ENCODE results near the gene SCAANT1. TPM values are rescaled to one million over a fixed set of nuclear protein-coding genes. Genes with fewer than 3 reads are reported as not detected.

The SCAANT1 gene
- total RNA-seq, 1 donor from 2014 or later: not detected

DNA sequence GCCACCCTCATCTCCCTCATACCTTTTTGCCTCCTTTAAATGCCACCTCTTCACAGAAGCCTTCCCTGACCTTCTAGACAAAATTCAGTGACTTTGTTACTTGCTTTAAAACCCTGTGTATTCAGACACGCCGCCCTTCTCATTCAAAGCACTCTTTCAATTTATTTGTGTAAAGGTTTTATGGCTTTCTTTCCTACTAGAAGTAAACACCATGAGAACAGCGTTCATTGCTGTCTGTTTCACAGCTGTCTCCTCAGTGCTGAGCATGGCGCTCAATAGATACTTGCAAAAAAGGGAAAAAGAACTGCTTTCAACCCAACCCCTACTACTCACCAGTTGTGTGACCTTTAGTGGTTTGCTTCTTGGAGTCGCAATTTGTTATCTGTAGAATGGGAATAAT lies 31.5 kb downstream of the SCAANT1 start:
- intact Hi-C loops (cut with DNase I): no loop called here
- Histone ChIP-seq H3K27me3 (ENCODE audit: low read depth) (no peaks in the 10 kb centered on the region), H3K4me3 (no peak overlapping the region), H3K27ac (no peak overlapping the region), H3K4me1 (peaks cover 10% of the 10 kb centered on the region), H3K36me3 (no peaks in the 10 kb centered on the region), H3K9me3 (no peaks in the 10 kb centered on the region)
- no peak for ATAC-seq
- TF ChIP-seq, protein P1, sequence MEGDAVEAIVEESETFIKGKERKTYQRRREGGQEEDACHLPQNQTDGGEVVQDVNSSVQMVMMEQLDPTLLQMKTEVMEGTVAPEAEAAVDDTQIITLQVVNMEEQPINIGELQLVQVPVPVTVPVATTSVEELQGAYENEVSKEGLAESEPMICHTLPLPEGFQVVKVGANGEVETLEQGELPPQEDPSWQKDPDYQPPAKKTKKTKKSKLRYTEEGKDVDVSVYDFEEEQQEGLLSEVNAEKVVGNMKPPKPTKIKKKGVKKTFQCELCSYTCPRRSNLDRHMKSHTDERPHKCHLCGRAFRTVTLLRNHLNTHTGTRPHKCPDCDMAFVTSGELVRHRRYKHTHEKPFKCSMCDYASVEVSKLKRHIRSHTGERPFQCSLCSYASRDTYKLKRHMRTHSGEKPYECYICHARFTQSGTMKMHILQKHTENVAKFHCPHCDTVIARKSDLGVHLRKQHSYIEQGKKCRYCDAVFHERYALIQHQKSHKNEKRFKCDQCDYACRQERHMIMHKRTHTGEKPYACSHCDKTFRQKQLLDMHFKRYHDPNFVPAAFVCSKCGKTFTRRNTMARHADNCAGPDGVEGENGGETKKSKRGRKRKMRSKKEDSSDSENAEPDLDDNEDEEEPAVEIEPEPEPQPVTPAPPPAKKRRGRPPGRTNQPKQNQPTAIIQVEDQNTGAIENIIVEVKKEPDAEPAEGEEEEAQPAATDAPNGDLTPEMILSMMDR (IDR thresholded peaks at IDR 0.05): no peak
- DNase-seq: no peak

DNA sequence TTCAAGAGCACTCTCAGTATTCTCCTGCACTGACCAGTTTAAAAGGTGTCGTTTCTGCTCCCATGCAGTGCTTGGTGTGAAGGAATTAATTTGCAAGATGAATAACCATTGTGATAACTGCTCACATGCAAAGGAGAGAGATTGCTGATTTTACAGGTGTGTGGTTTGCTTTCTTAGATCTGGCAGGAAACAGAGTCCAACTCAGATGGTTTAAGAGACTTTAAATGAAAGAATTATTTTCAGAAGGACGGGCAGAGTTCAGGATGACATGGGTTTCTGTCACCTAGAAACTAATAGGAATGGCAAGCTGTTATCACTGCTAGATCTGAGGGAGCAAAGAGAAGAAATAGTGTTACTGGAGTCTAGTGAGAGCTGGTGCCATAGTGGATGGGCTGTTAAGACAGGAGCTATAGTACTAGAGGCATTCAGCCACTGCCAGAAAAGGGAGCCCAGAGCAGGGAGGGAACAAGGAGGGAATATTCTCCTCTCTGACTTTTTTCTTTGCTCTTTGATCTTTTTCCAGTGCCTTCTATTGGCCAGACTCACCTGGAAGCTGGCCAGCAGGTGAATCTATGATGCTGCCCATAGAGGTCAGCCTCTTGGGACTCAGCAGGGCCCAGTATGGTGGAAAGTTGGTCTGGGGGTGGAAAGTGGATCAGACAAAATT lies 33.7 kb downstream of the SCAANT1 start:
- ATAC-seq (no peak), DNase-seq (no peak)
- intact Hi-C loops (cut with DNase I): no loop called here
- Histone ChIP-seq H3K27me3 (ENCODE audit: low read depth) (no peaks in the 10 kb centered on the region), H3K9me3 (no peaks in the 10 kb centered on the region), H3K4me1 (peaks cover 10% of the 10 kb centered on the region), H3K36me3 (no peaks in the 10 kb centered on the region), H3K4me3 (no peak overlapping the region), H3K27ac (no peak overlapping the region)
- TF ChIP-seq, protein P1 (IDR thresholded peaks at IDR 0.05): no peak

DNA sequence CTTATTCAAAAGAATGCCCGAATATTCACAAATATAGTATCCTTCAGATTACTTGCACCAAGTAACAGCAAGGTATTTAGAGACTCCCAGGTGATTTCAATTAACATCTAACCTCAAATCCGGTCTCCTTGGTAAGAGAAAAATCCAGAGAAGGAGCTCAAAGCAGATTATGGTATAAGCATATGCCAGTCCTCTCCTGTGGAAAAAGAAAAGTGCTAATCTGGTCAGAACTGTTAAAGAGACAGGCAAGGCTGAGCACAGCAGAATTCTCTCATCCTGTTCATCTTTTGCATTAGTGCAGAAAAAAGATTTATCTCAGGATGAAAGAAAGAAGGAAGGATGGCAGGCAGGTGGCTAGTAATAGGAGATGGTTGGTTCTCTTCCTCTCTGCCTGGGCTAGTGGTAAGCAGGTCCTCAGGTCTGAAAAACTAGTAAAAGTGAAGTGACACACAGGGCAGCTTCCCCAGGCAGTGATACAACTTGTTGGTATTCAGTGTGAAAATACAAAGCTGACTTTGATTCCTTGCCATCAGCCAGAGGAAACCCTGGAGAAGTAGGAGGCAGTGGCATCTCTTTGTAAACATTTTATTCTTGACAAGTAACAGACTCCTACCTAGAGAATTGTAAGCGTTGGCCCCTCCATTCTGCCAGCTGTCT lies 34.3 kb downstream of the SCAANT1 start:
- Histone ChIP-seq H3K4me1 (peaks cover 10% of the 10 kb centered on the region), H3K27ac (no peak overlapping the region), H3K36me3 (no peaks in the 10 kb centered on the region), H3K4me3 (no peak overlapping the region), H3K27me3 (ENCODE audit: low read depth) (no peaks in the 10 kb centered on the region), H3K9me3 (no peaks in the 10 kb centered on the region)
- intact Hi-C loops (cut with DNase I): no loop called here
- DNase-seq (no peak), ATAC-seq (no peak)
- TF ChIP-seq, protein P1 (IDR thresholded peaks at IDR 0.05): no peak

DNA sequence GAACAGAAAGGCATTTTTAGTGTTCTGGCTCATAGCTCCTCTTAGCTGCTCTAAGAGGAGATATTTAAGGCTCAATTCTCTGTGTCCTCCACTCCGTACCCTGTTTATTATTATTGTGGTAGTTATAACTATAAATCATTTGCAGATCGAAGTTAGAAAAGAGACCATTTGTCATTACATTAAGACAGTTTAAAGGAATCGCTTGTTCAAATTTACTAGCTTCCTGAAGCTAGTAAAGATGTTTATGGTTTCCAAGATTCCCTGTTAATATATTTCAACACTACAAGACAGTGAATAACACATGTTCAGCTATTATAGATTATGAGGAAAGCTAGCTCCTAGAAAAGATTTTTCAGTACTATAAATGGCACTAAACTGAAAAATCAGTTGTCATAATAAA lies 35.9 kb downstream of the SCAANT1 start:
- intact Hi-C loops (cut with DNase I): no loop called here
- DNase-seq: no peak
- H3K36me3 ChIP-seq: no peaks in the 10 kb centered on the region
- no peak overlapping the region for H3K4me3 ChIP-seq
- H3K27ac ChIP-seq: no peak overlapping the region
- no peaks in the 10 kb centered on the region for H3K27me3 ChIP-seq (ENCODE audit: low read depth)
- no peaks in the 10 kb centered on the region for H3K9me3 ChIP-seq
- H3K4me1 ChIP-seq: peaks cover 10% of the 10 kb centered on the region
- TF ChIP-seq, protein P1 (IDR thresholded peaks at IDR 0.05): no peak
- ATAC-seq: no peak

DNA sequence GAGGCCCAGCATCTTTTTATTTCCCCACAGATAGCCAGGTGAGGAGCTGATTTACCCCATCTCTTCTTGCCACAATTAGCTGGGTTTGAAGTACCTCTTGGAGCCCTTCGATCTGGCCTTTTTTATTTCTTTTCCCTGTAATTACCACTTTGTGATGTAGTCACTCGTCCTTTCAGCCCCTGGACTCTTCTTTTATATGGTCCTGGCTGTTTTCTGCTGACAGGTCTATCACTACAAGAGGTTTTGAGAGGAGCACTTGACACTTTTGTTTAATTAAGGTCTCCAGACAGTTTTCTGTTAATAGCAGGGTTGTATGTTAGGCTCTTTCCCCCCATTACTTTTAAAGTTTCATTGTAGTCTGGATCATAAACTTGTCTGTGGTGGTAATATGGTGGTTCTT lies 36.7 kb downstream of the SCAANT1 start:
- no peaks in the 10 kb centered on the region for H3K36me3 ChIP-seq
- TF ChIP-seq, protein P1 (IDR thresholded peaks at IDR 0.05): no peak
- no peak overlapping the region for H3K27ac ChIP-seq
- DNase-seq: no peak
- no peak overlapping the region for H3K4me3 ChIP-seq
- peaks cover 12% of the 10 kb centered on the region for H3K4me1 ChIP-seq
- H3K27me3 ChIP-seq (ENCODE audit: low read depth): no peaks in the 10 kb centered on the region
- H3K9me3 ChIP-seq: no peaks in the 10 kb centered on the region
- ATAC-seq: no peak
- intact Hi-C loops (cut with DNase I): no loop called here

All from lower lobe of right lung (tissue), 2 donors.